Upper lobe of right lung (tissue), 1 donor: ENCODE data around the gene C1orf122. TPM values are rescaled to one million over a fixed set of nuclear protein-coding genes. Genes with fewer than 3 reads are reported as not detected.
"Not testable (repeated sequence)": the region's sequence is repeated elsewhere in the genome, so short reads cannot be mapped to it uniquely, and the experiment has no call there.

Experiments used
- ATAC-seq: fragments of 200-7000 bp; cut with Tn5 transposase; one replicate; pipeline ENCODE4 v1.9.1; 2020; ENCODE audit warnings: mild to moderate bottlenecking, moderate library complexity
- DNase-seq: peaks from one replicate; pipeline ENCODE4 v3.0.0-alpha.2; 2020
- H3K27ac ChIP-seq: fragments of 200-600 bp; one replicate; pipeline ENCODE4 v1.8.0; 2022
- H3K27me3 ChIP-seq: fragments of 200-600 bp; one replicate; pipeline ENCODE4 v1.8.0; 2022; ENCODE audit warnings: mild to moderate bottlenecking
- H3K36me3 ChIP-seq: fragments of 200-600 bp; one replicate; pipeline ENCODE4 v1.8.0; 2022
- H3K4me1 ChIP-seq: fragments of 200-600 bp; one replicate; pipeline ENCODE4 v1.8.0; 2022
- H3K4me3 ChIP-seq: fragments of 200-600 bp; one replicate; pipeline ENCODE4 v1.8.0; 2022; ENCODE audit warnings: mild to moderate bottlenecking
- H3K9me3 ChIP-seq: fragments of 200-600 bp; one replicate; pipeline ENCODE4 v1.8.0; 2022
- CTCF ChIP-seq: fragments of 200-600 bp; IDR thresholded peaks from one replicate; pipeline ENCODE4 v1.8.0; 2022; ENCODE audit warnings: antibody characterized with exemption
- intact Hi-C: fragments of 100-400 bp; cut with DNase I; formaldehyde crosslinking; loops from one replicate; pipeline ENCODE4 v1.11.0; 2022
- total RNA-seq: library from RNA; stranded (reverse); fragmentation: NEBNext Ultra II Directional; extraction: Animal tissue kit (Norgen Biotek cat#: 25700); gene quantifications from one replicate; pipeline ENCODE4 v1.2.1, GENCODE V29; 2021
- donor health status: DM: no; HTN: yes; CAD: no; lungs with severe emphysema.

Gene C1orf122
- total RNA-seq, 1 donor from 2014 or later, result 29.7 TPM

GRCh38 chr1:37764414-37764825 is 43.2 kb upstream of the C1orf122 start:
- peaks cover 85% of the 10 kb centered on the region for H3K27me3 ChIP-seq
- H3K9me3 ChIP-seq, result no peaks in the 10 kb centered on the region
- H3K4me1 ChIP-seq, result no peaks in the 10 kb centered on the region
- no peak overlapping the region for H3K4me3 ChIP-seq
- DNase-seq, result no peak
- intact Hi-C loops, result no loop called here
- peak; percentile 57 for ATAC-seq
- no peak for TF ChIP-seq CTCF
- no peak overlapping the region for H3K27ac ChIP-seq
- H3K36me3 ChIP-seq, result no peaks in the 10 kb centered on the region

GRCh38 chr1:37764888-37765441 is 42.6 kb upstream of the C1orf122 start, which contains the start of gene EPHA10:
TSS of gene EPHA10 (minus strand) at chr1:37765120. CDS start at chr1:37765066, 54 bp downstream.
- Histone ChIP-seq H3K4me3 (no peak within 1 kb of the TSS), H3K27me3 (peaks cover 81% of the 10 kb centered on the region)
- DNase-seq, result no peak

GRCh38 chr1:37765916-37766664 is 41.5 kb upstream of the C1orf122 start:
- Histone ChIP-seq H3K4me1 (no peaks in the 10 kb centered on the region), H3K9me3 (no peaks in the 10 kb centered on the region), H3K27me3 (peaks cover 76% of the 10 kb centered on the region), H3K36me3 (no peaks in the 10 kb centered on the region), H3K27ac (no peak overlapping the region), H3K4me3 (no peak overlapping the region)
- TF ChIP-seq CTCF, result no peak
- intact Hi-C loops, result no loop called here
- DNase-seq, result no peak
- no peak for ATAC-seq

More at GRCh38 chr1:37764888-37765441, 42.6 kb upstream of the C1orf122 start, which contains the start of gene EPHA10:
- Histone ChIP-seq H3K4me1 (no peaks in the 10 kb centered on the region), H3K9me3 (no peaks in the 10 kb centered on the region), H3K27ac (no peak within 1 kb of the TSS), H3K36me3 (no peaks in the 10 kb centered on the region)
- intact Hi-C loops, result no loop called here
- ATAC-seq, result no peak
- TF ChIP-seq CTCF, result no peak

- Histone ChIP-seq H3K4me3 (no peak overlapping the region), H3K4me1 (no peaks in the 10 kb centered on the region), H3K9me3 (no peaks in the 10 kb centered on the region), H3K27ac (no peak overlapping the region), H3K36me3 (no peaks in the 10 kb centered on the region), H3K27me3 (peaks cover 65% of the 10 kb centered on the region)
- ATAC-seq (no peak), DNase-seq (no peak)
- intact Hi-C loops, result no loop called here
- TF ChIP-seq CTCF, result no peak
These were observed 40.1 kb upstream of the C1orf122 start for GRCh38 chr1:37767488-37767887.

GRCh38 chr1:37771440-37771839 is 36.1 kb upstream of the C1orf122 start:
- H3K4me1 ChIP-seq, H3K27ac ChIP-seq, intact Hi-C loops, H3K4me3 ChIP-seq, H3K9me3 ChIP-seq, DNase-seq, ATAC-seq, H3K36me3 ChIP-seq: not testable (repeated sequence)
- peaks cover 32% of the 10 kb centered on the region for H3K27me3 ChIP-seq

- peaks cover 4% of the 10 kb centered on the region for H3K27me3 ChIP-seq
- no peaks in the 10 kb centered on the region for H3K4me1 ChIP-seq
- no peak for DNase-seq
- no peak for ATAC-seq
- no peak for TF ChIP-seq CTCF
- no peaks in the 10 kb centered on the region for H3K9me3 ChIP-seq
- intact Hi-C loops, result no loop called here
- H3K36me3 ChIP-seq, result no peaks in the 10 kb centered on the region
- no peak overlapping the region for H3K27ac ChIP-seq
- H3K4me3 ChIP-seq, result no peak overlapping the region
These were observed 30.6 kb upstream of the C1orf122 start for GRCh38 chr1:37776946-37777516.
